Caco-2 (cell line): ENCODE measurements around the gene RBM39. TPM values are rescaled to one million over a fixed set of nuclear protein-coding genes. Genes with fewer than 3 reads are reported as not detected.

Experiments used
- BruUV-seq: library from RNA; stranded (reverse); fragments of 400-500 nt; replicated peaks from 2 replicates; lab custom pipeline; 2021; lab: Mats Ljungman, UMichigan
- CTCF ChIA-PET: fragments of 300-600 bp; sonication (Branson Sonifier 250); formaldehyde crosslinking; loops from one replicate; lab custom pipeline; 2022; ENCODE audit warnings: antibody characterized with exemption; lab: Charles Lee
- POLR2A ChIA-PET: fragments of 300-600 bp; sonication (Branson Sonifier 250); formaldehyde crosslinking; loops from one replicate; lab custom pipeline; 2022; ENCODE audit warnings: antibody characterized with exemption; lab: Charles Lee
- DNase-seq, 2 experiments: peaks; one replicate each; pipeline versions ENCODE4 v3.0.0 to v3.0.0-alpha.2; 2020 to 2022
- H3K27me3 ChIP-seq: replicated peaks from 2 replicates; pipeline ENCODE4 v1.6.0; 2011; ENCODE audit warnings: low read length; ENCODE audit not compliant: control insufficient read depth, insufficient read depth
- H3K36me3 ChIP-seq: 2 replicates; pipeline ENCODE4 v1.5.1; 2011; ENCODE audit warnings: low read length; ENCODE audit not compliant: control insufficient read depth, insufficient read depth
- H3K4me1 ChIP-seq: fragments of 250-450 bp; sonication (Bioruptor Pico); 2 replicates; pipeline ENCODE4 v1.5.1; 2020; ENCODE audit warnings: mild to moderate bottlenecking
- H3K4me3 ChIP-seq: 2 replicates; pipeline ENCODE4 v1.5.1; 2011; ENCODE audit warnings: low read depth, mild to moderate bottlenecking, control low read depth, low read length
- H3K9me3 ChIP-seq: fragments of 250-450 bp; sonication (Bioruptor Pico); 2 replicates; pipeline ENCODE4 v1.5.1; 2020; ENCODE audit warnings: mild to moderate bottlenecking, moderate library complexity
- H3K27ac Mint-ChIP-seq: one replicate; pipeline ENCODE4 v1.8.0; 2022; ENCODE audit warnings: mixed read lengths; ENCODE audit not compliant: unreplicated experiment
- H3K27me3 Mint-ChIP-seq: one replicate; pipeline ENCODE4 v1.8.0; 2022; ENCODE audit warnings: mixed read lengths; ENCODE audit not compliant: insufficient read depth, unreplicated experiment
- H3K36me3 Mint-ChIP-seq: one replicate; pipeline ENCODE4 v1.8.0; 2022; ENCODE audit warnings: mild to moderate bottlenecking, mixed read lengths; ENCODE audit not compliant: insufficient read depth, unreplicated experiment
- H3K4me1 Mint-ChIP-seq: one replicate; pipeline ENCODE4 v1.8.0; 2022; ENCODE audit warnings: low read depth, mixed read lengths; ENCODE audit not compliant: unreplicated experiment
- H3K4me3 Mint-ChIP-seq: one replicate; pipeline ENCODE4 v1.8.0; 2022; ENCODE audit warnings: mild to moderate bottlenecking, moderate library complexity, mixed read lengths; ENCODE audit not compliant: unreplicated experiment
- H3K9me3 Mint-ChIP-seq: one replicate; pipeline ENCODE4 v1.8.0; 2022; ENCODE audit warnings: mixed read lengths; ENCODE audit not compliant: unreplicated experiment
- intact Hi-C: fragments of 100-400 bp; cut with micrococcal nuclease; formaldehyde crosslinking; loops from one replicate; pipeline ENCODE4 v1.10.0; 2022; ENCODE audit not compliant: unreplicated experiment
- total RNA-seq: library from RNA; stranded (reverse); gene quantifications from 2 replicates; pipeline ENCODE4 v1.2.3, GENCODE V29; 2022
- TF ChIP-seq, protein P1 (sequence below), 2 experiments: fragments of 200-600 bp in 1 of 2; IDR thresholded peaks; 1 replicate in 1 of 2; 2 replicates in 1 of 2; pipeline versions ENCODE4 v1.5.1 to v1.8.0; 2011 to 2022; ENCODE audit warnings: antibody characterized with exemption in 1 of 2, control low read depth in 1 of 2, inconsistent platforms in 1 of 2, low read depth in 1 of 2, low read length in 1 of 2, mild to moderate bottlenecking in 1 of 2, moderate library complexity in 1 of 2; ENCODE audit not compliant: insufficient read depth in 1 of 2, severe bottlenecking in 1 of 2, unreplicated experiment in 1 of 2

RBM39 gene
- total RNA-seq, 1 experiment from 2014 or later = 750 TPM

DNA sequence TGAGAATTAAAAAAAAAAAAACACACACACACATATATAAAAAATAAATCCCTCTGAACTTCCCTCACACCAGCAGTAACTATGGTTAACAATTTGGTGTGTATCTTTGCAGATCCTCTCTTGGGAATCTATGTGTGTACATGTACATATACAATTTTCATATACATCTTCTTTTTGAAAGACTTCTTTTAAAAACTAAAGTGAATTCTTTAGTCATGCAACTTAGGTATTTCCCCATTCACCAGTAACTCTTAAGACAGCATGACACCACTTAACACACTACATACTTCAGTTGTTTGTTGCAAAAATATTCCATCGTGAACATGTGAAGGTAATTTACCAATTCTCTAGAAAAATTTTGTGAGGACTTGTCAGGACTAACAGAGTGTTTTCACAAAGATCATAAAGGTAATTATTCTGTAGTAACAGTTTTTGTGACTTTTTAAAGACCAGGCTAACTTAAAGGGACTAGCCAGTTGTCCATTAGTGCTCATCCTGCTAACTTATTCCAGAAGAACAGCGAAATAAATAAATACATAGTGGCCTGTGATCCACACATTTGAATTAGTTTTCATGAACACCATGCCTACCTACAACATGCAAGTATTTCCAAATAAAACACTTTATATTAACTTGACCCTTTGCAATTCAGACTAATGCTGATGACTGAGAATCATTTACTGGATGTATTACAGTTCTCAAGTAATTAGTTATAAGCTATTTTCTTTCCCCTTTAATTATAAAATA lies 12.1 kb downstream of the RBM39 start:
- intact Hi-C loops = no loop called here
- DNase-seq = no peak
- H3K36me3 ChIP-seq = peaks cover 29% of the 10 kb centered on the region
- Mint-ChIP-seq H3K36me3 (peaks cover 99% of the 10 kb centered on the region), H3K9me3 (no peaks in the 10 kb centered on the region), H3K27ac (peak overlapping the region; percentile 30), H3K4me1 (peaks cover 53% of the 10 kb centered on the region), H3K27me3 (no peaks in the 10 kb centered on the region), H3K4me3 (no peak overlapping the region)
- H3K27me3 ChIP-seq = no peaks in the 10 kb centered on the region
- BruUV-seq = no TSS peak
- no peaks in the 10 kb centered on the region for H3K9me3 ChIP-seq
- TF ChIP-seq, protein P1, sequence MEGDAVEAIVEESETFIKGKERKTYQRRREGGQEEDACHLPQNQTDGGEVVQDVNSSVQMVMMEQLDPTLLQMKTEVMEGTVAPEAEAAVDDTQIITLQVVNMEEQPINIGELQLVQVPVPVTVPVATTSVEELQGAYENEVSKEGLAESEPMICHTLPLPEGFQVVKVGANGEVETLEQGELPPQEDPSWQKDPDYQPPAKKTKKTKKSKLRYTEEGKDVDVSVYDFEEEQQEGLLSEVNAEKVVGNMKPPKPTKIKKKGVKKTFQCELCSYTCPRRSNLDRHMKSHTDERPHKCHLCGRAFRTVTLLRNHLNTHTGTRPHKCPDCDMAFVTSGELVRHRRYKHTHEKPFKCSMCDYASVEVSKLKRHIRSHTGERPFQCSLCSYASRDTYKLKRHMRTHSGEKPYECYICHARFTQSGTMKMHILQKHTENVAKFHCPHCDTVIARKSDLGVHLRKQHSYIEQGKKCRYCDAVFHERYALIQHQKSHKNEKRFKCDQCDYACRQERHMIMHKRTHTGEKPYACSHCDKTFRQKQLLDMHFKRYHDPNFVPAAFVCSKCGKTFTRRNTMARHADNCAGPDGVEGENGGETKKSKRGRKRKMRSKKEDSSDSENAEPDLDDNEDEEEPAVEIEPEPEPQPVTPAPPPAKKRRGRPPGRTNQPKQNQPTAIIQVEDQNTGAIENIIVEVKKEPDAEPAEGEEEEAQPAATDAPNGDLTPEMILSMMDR (IDR thresholded peaks at IDR 0.05; ENCODE audit: insufficient read depth in 1 of 2, low read depth in 1 of 2, low read length in 1 of 2, severe bottlenecking in 1 of 2, unreplicated experiment in 1 of 2) = no peak
- ChIA-PET POLR2A (interaction anchor here (0.5 to 2.3 kb wide), 9 partner anchors 9 to 42 kb away, joined by 3 to 79 read pairs (median 6); partner anchors contain the start of genes NFS1, PHF20, RBM39 and ROMO1), CTCF (interaction anchor here (0.9 to 1.9 kb wide), 3 partner anchors 10 to 154 kb away, joined by 3 to 12 read pairs (median 4); partner anchors contain the start of gene RBM39)
- H3K4me3 ChIP-seq = no peak overlapping the region
- H3K4me1 ChIP-seq = peaks cover 56% of the 10 kb centered on the region

DNA sequence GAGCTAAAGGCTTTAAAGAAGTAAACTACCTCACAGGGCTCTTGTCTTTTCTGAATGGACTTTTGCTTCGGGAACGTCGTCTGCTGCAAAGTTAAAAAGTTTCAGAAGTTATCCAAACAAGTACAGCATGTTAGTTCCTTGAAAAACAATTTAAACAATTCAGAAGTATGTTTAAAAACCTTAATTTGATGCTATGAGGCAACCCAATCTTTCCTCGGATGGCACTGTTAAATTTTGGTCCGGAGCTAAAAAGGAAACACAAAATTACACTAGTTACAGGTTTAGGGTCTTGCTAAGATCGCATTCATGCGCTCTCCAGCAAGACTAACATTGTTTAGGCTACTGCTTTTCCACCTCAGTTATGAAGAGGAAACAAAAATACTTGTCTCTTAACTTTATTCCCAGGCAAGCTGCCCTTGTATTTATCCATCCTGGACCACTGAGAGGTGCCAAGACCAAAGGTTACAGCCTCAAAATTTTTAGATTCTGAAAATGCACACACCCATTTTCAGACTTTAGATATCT lies 12.7 kb downstream of the RBM39 start:
- H3K4me1 Mint-ChIP-seq = peaks cover 49% of the 10 kb centered on the region
- DNase-seq = no peak
- Histone ChIP-seq H3K4me3 (no peak overlapping the region), H3K27me3 (no peaks in the 10 kb centered on the region), H3K9me3 (no peaks in the 10 kb centered on the region), H3K36me3 (peaks cover 26% of the 10 kb centered on the region), H3K4me1 (peaks cover 49% of the 10 kb centered on the region)
- no peak overlapping the region for H3K4me3 Mint-ChIP-seq
- peaks cover 99% of the 10 kb centered on the region for H3K36me3 Mint-ChIP-seq
- peak overlapping the region; percentile 30 for H3K27ac Mint-ChIP-seq
- intact Hi-C loops = no loop called here
- CTCF ChIA-PET = no interaction called here
- no peaks in the 10 kb centered on the region for H3K9me3 Mint-ChIP-seq
- POLR2A ChIA-PET = interaction anchor here (1.0 to 3.0 kb wide), 4 partner anchors 11 to 17 kb away, joined by 4 to 79 read pairs (median 16); partner anchors contain the start of gene RBM39
- H3K27me3 Mint-ChIP-seq = no peaks in the 10 kb centered on the region
- BruUV-seq = no TSS peak
- TF ChIP-seq, protein P1 (IDR thresholded peaks at IDR 0.05; ENCODE audit: insufficient read depth in 1 of 2, low read depth in 1 of 2, low read length in 1 of 2, severe bottlenecking in 1 of 2, unreplicated experiment in 1 of 2) = no peak

DNA sequence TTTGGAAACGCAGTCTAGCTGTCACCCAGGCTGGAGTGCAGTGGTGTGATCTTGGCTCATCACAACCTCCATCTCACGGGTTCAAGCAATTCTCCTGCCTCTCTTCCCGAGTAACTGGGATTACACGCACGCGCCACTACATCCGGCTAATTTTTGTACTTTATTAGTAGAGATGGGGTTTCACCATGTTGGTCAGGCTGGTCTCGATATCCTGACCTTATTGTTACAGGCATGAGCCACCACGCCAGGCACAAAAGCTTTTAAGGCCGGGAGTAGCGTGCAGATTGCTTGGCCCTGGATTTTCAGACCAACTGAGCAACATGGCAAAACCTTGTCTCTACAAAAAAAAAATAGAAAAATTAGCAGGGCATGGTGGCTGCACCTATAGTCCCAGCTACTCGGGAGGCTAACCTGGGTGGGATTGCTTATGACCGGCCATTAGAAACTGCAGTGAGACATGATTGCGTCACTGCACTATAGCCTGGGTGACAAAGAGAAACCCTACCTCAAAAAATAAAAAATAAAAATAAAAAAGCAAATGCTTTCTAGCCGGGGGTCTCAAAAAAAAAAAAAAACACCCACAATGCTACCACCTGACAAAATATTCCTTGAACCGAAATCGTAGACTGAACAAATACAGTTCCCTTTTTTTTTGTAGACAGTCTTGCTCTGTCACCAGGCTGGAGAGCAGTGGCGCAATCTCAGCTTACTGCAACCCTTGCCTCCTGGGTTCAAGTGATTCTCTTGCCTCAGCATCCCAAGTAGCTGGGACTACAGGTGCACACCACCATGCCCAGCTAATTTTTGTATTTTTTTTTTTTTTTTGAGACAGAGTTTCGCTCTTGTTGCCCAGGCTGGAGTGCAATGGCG lies 15.0 kb downstream of the RBM39 start:
- Histone ChIP-seq H3K27me3 (no peaks in the 10 kb centered on the region), H3K4me3 (no peak overlapping the region), H3K4me1 (peaks cover 31% of the 10 kb centered on the region), H3K9me3 (no peaks in the 10 kb centered on the region), H3K36me3 (peaks cover 24% of the 10 kb centered on the region)
- Mint-ChIP-seq H3K4me1 (peaks cover 38% of the 10 kb centered on the region), H3K36me3 (peaks cover 99% of the 10 kb centered on the region), H3K27me3 (no peaks in the 10 kb centered on the region), H3K4me3 (peak overlapping the region; percentile 33), H3K27ac (peak overlapping the region; percentile 71), H3K9me3 (no peaks in the 10 kb centered on the region)
- TF ChIP-seq, protein P1 (IDR thresholded peaks at IDR 0.05; ENCODE audit: insufficient read depth in 1 of 2, low read depth in 1 of 2, low read length in 1 of 2, severe bottlenecking in 1 of 2, unreplicated experiment in 1 of 2) = no peak
- DNase-seq = peak; percentile 14 to 39
- no TSS peak for BruUV-seq
- CTCF ChIA-PET = interaction anchor here (0.7 kb wide), 1 partner anchor 109 kb away, joined by 4 read pairs; no protein-coding TSS in a partner anchor
- POLR2A ChIA-PET = interaction anchor here (0.7 to 3.0 kb wide), 2 partner anchors 8 to 15 kb away, joined by 6 to 28 read pairs; partner anchors contain the start of gene RBM39
- intact Hi-C loops = no loop called here
